ENCODE measurements around the gene SCAP. TPM values are rescaled to one million over a fixed set of nuclear protein-coding genes. Genes with fewer than 3 reads are reported as not detected.
"Not testable (repeated sequence)": the region's sequence is repeated elsewhere in the genome, so short reads cannot be mapped to it uniquely, and the experiment has no call there.

SCAP gene
- total RNA-seq, 2 experiments from 2014 or later = 45.1 to 52.2 TPM

- intact Hi-C loops (cut with micrococcal nuclease) = loop anchor here (2.0 kb wide), 1 partner anchor 56 kb away; no protein-coding TSS in a partner anchor
- peak overlapping the region; percentile 91 for H3K4me3 Mint-ChIP-seq
- CTCF ChIA-PET = interaction anchor here (0.6 to 4.5 kb wide), 11 partner anchors 9 to 96 kb away, joined by 3 to 99 read pairs (median 4); partner anchors contain the start of gene PTPN23
These were observed 981 bp upstream of the SCAP start for GRCh38 chr3:47476644-47477199.

GRCh38 chr3:47476330-47476626, 537 bp upstream of the SCAP start:
- H3K27me3 Mint-ChIP-seq = no peaks in the 10 kb centered on the region
- H3K4me1 Mint-ChIP-seq (ENCODE audit: low read depth) = peaks cover 31% of the 10 kb centered on the region
- peak overlapping the region; percentile 90 for H3K27ac Mint-ChIP-seq
- ATAC-seq (no peak), DNase-seq (no peak)
- intact Hi-C loops (cut with micrococcal nuclease) = loop anchor here (2.0 kb wide), 1 partner anchor 55 kb away; no protein-coding TSS in a partner anchor
- CTCF ChIA-PET = interaction anchor here (0.6 to 4.5 kb wide), 11 partner anchors 9 to 95 kb away, joined by 3 to 99 read pairs (median 4); partner anchors contain the start of gene PTPN23
- peaks cover 14% of the 10 kb centered on the region for H3K36me3 Mint-ChIP-seq (ENCODE audit: low read depth)
- POLR2A ChIA-PET = interaction anchor here (0.7 to 3.1 kb wide), 4 partner anchors 18 to 55 kb away, joined by 3 to 16 read pairs (median 6); no protein-coding TSS in a partner anchor
- peak overlapping the region; percentile 91 for H3K4me3 Mint-ChIP-seq
- no peaks in the 10 kb centered on the region for H3K9me3 Mint-ChIP-seq
- no peak for TF ChIP-seq CTCF (IDR thresholded peaks at IDR 0.05)

More at GRCh38 chr3:47476644-47477199, 981 bp upstream of the SCAP start:
- ATAC-seq = no peak
- Mint-ChIP-seq H3K27ac (peak overlapping the region; percentile 90), H3K36me3 (ENCODE audit: low read depth) (peaks cover 14% of the 10 kb centered on the region), H3K27me3 (no peaks in the 10 kb centered on the region), H3K4me1 (ENCODE audit: low read depth) (peaks cover 31% of the 10 kb centered on the region), H3K9me3 (no peaks in the 10 kb centered on the region)
- TF ChIP-seq CTCF (IDR thresholded peaks at IDR 0.05) = no peak
- DNase-seq = no peak
- POLR2A ChIA-PET = interaction anchor here (0.7 to 3.1 kb wide), 4 partner anchors 17 to 55 kb away, joined by 3 to 16 read pairs (median 6); no protein-coding TSS in a partner anchor

GRCh38 chr3:47475029-47475569, 642 bp downstream of the SCAP start:
- peak overlapping the region; percentile 91 for H3K4me3 Mint-ChIP-seq
- CTCF ChIA-PET = interaction anchor here (0.7 to 4.5 kb wide), 13 partner anchors 8 to 350 kb away, joined by 3 to 99 read pairs (median 4); no protein-coding TSS in a partner anchor
- H3K4me1 Mint-ChIP-seq (ENCODE audit: low read depth) = peaks cover 32% of the 10 kb centered on the region
- intact Hi-C loops (cut with micrococcal nuclease) = no loop called here
- DNase-seq (peak; percentile 28), ATAC-seq (peak; percentile 11)
- peak overlapping the region; percentile 79 for H3K27ac Mint-ChIP-seq
- TF ChIP-seq CTCF (IDR thresholded peaks at IDR 0.05) = no peak
- peaks cover 16% of the 10 kb centered on the region for H3K36me3 Mint-ChIP-seq (ENCODE audit: low read depth)
- POLR2A ChIA-PET = interaction anchor here (0.7 to 3.1 kb wide), 11 partner anchors 9 to 825 kb away, joined by 3 to 16 read pairs (median 4); partner anchors contain the start of genes ELP6 and PTPN23
- no peaks in the 10 kb centered on the region for H3K9me3 Mint-ChIP-seq
- no peaks in the 10 kb centered on the region for H3K27me3 Mint-ChIP-seq

- ATAC-seq (no peak), DNase-seq (no peak)
- H3K27ac Mint-ChIP-seq = no peak overlapping the region
- H3K4me3 Mint-ChIP-seq = peak overlapping the region; percentile 52
- peaks cover 21% of the 10 kb centered on the region for H3K36me3 Mint-ChIP-seq (ENCODE audit: low read depth)
- ChIA-PET POLR2A (no interaction called here), CTCF (interaction anchor here (4.5 kb wide), 1 partner anchor 50 kb away, joined by 99 read pairs; no protein-coding TSS in a partner anchor)
- TF ChIP-seq CTCF (IDR thresholded peaks at IDR 0.05) = no peak
- H3K9me3 Mint-ChIP-seq = no peaks in the 10 kb centered on the region
- peaks cover 33% of the 10 kb centered on the region for H3K4me1 Mint-ChIP-seq (ENCODE audit: low read depth)
- intact Hi-C loops (cut with micrococcal nuclease) = no loop called here
- H3K27me3 Mint-ChIP-seq = no peaks in the 10 kb centered on the region
These were observed 2.4 kb downstream of the SCAP start for GRCh38 chr3:47473391-47473790.

GRCh38 chr3:47469616-47470015, 6.1 kb downstream of the SCAP start:
- no peak for TF ChIP-seq CTCF (IDR thresholded peaks at IDR 0.05)
- ATAC-seq (no peak), DNase-seq (no peak)
- ChIA-PET CTCF (interaction anchor here (0.7 to 2.2 kb wide), 2 partner anchors 49 to 1588 kb away, joined by 3 to 11 read pairs; no protein-coding TSS in a partner anchor), POLR2A (no interaction called here)
- no peaks in the 10 kb centered on the region for H3K27me3 Mint-ChIP-seq
- H3K4me1 Mint-ChIP-seq (ENCODE audit: low read depth) = peaks cover 30% of the 10 kb centered on the region
- intact Hi-C loops (cut with micrococcal nuclease) = no loop called here
- H3K27ac Mint-ChIP-seq = no peak overlapping the region
- H3K4me3 Mint-ChIP-seq = no peak overlapping the region
- peaks cover 38% of the 10 kb centered on the region for H3K36me3 Mint-ChIP-seq (ENCODE audit: low read depth)
- peaks cover 2% of the 10 kb centered on the region for H3K9me3 Mint-ChIP-seq

- intact Hi-C loops (cut with micrococcal nuclease); H3K27ac Mint-ChIP-seq; H3K27me3 Mint-ChIP-seq; ATAC-seq; H3K4me3 Mint-ChIP-seq; DNase-seq; H3K9me3 Mint-ChIP-seq; POLR2A ChIA-PET: not testable (repeated sequence)
- Mint-ChIP-seq H3K4me1 (ENCODE audit: low read depth) (peaks cover 26% of the 10 kb centered on the region), H3K36me3 (ENCODE audit: low read depth) (peaks cover 40% of the 10 kb centered on the region)
- CTCF ChIA-PET = interaction anchor here (2.2 kb wide), 1 partner anchor 47 kb away, joined by 11 read pairs; no protein-coding TSS in a partner anchor
These were observed 7.4 kb downstream of the SCAP start for GRCh38 chr3:47468315-47468714.

Data from activated CD8-positive, alpha-beta T cell treated with anti-CD3 and anti-CD28 coated beads for 36 hours (primary cell).